Measurements from ENCODE around the gene CYP27A1.
"Not testable (repeated sequence)": the region's sequence is repeated elsewhere in the genome, so short reads cannot be mapped to it uniquely, and the experiment has no call there.

The CYP27A1 gene

GRCh38 chr2:218748741-218749441 lies 33.1 kb upstream of the CYP27A1 start:
- no peak overlapping the region for H3K27ac Mint-ChIP-seq (ENCODE audit: low read depth)
- DNase-seq (ENCODE audit: low spot score in 2 of 2) (no peak), ATAC-seq (replicated peaks; ENCODE audit: extremely low read depth, poor library complexity, severe bottlenecking) (no peak)
- H3K4me3 Mint-ChIP-seq = no peak overlapping the region
- no peaks in the 10 kb centered on the region for H3K4me1 Mint-ChIP-seq
- no peaks in the 10 kb centered on the region for H3K9me3 Mint-ChIP-seq
- no peaks in the 10 kb centered on the region for H3K27me3 Mint-ChIP-seq
- H3K36me3 Mint-ChIP-seq (ENCODE audit: insufficient read depth) = peaks cover 41% of the 10 kb centered on the region

GRCh38 chr2:218754201-218754600 lies 27.7 kb upstream of the CYP27A1 start:
- peaks cover 28% of the 10 kb centered on the region for H3K36me3 Mint-ChIP-seq (ENCODE audit: insufficient read depth)
- no peaks in the 10 kb centered on the region for H3K9me3 Mint-ChIP-seq
- DNase-seq (ENCODE audit: low spot score in 2 of 2) = no peak
- no peak overlapping the region for H3K27ac Mint-ChIP-seq (ENCODE audit: low read depth)
- no peaks in the 10 kb centered on the region for H3K4me1 Mint-ChIP-seq
- ATAC-seq (replicated peaks; ENCODE audit: extremely low read depth, poor library complexity, severe bottlenecking) = no peak
- H3K27me3 Mint-ChIP-seq = no peaks in the 10 kb centered on the region
- H3K4me3 Mint-ChIP-seq = no peak overlapping the region

- Mint-ChIP-seq H3K9me3 (no peaks in the 10 kb centered on the region), H3K4me3 (no peak overlapping the region), H3K27ac (ENCODE audit: low read depth) (no peak overlapping the region), H3K27me3 (no peaks in the 10 kb centered on the region), H3K36me3 (ENCODE audit: insufficient read depth) (peaks cover 26% of the 10 kb centered on the region), H3K4me1 (no peaks in the 10 kb centered on the region)
- no peak for DNase-seq (ENCODE audit: low spot score in 2 of 2)
- no peak for ATAC-seq (replicated peaks; ENCODE audit: extremely low read depth, poor library complexity, severe bottlenecking)
Measured at GRCh38 chr2:218754781-218755180, 27.2 kb upstream of the CYP27A1 start.

- H3K27me3 Mint-ChIP-seq = no peaks in the 10 kb centered on the region
- DNase-seq (ENCODE audit: low spot score in 2 of 2) (no peak), ATAC-seq (replicated peaks; ENCODE audit: extremely low read depth, poor library complexity, severe bottlenecking) (no peak)
- no peaks in the 10 kb centered on the region for H3K4me1 Mint-ChIP-seq
- no peaks in the 10 kb centered on the region for H3K9me3 Mint-ChIP-seq
- H3K27ac Mint-ChIP-seq (ENCODE audit: low read depth) = no peak overlapping the region
- H3K4me3 Mint-ChIP-seq = no peak overlapping the region
- H3K36me3 Mint-ChIP-seq (ENCODE audit: insufficient read depth) = peaks cover 22% of the 10 kb centered on the region
Measured at GRCh38 chr2:218755198-218755566, 26.8 kb upstream of the CYP27A1 start.

GRCh38 chr2:218755567-218756404 lies 26.2 kb upstream of the CYP27A1 start:
- no peak overlapping the region for H3K27ac Mint-ChIP-seq (ENCODE audit: low read depth)
- ATAC-seq (replicated peaks; ENCODE audit: extremely low read depth, poor library complexity, severe bottlenecking) = no peak
- H3K4me1 Mint-ChIP-seq = no peaks in the 10 kb centered on the region

GRCh38 chr2:218756599-218757377 lies 25.2 kb upstream of the CYP27A1 start:
- no peak for DNase-seq (ENCODE audit: low spot score in 2 of 2)
- Mint-ChIP-seq H3K4me1 (no peaks in the 10 kb centered on the region), H3K9me3 (no peaks in the 10 kb centered on the region), H3K27ac (ENCODE audit: low read depth) (no peak overlapping the region), H3K36me3 (ENCODE audit: insufficient read depth) (peaks cover 17% of the 10 kb centered on the region), H3K27me3 (no peaks in the 10 kb centered on the region), H3K4me3 (no peak overlapping the region)
- no peak for ATAC-seq (replicated peaks; ENCODE audit: extremely low read depth, poor library complexity, severe bottlenecking)

More at GRCh38 chr2:218755567-218756404, 26.2 kb upstream of the CYP27A1 start:
- peaks cover 20% of the 10 kb centered on the region for H3K36me3 Mint-ChIP-seq (ENCODE audit: insufficient read depth)
- no peak overlapping the region for H3K4me3 Mint-ChIP-seq
- H3K27me3 Mint-ChIP-seq = no peaks in the 10 kb centered on the region
- no peaks in the 10 kb centered on the region for H3K9me3 Mint-ChIP-seq
- no peak for DNase-seq (ENCODE audit: low spot score in 2 of 2)

GRCh38 chr2:218761795-218762194 lies 20.2 kb upstream of the CYP27A1 start:
- DNase-seq (ENCODE audit: low spot score in 2 of 2) (no peak), ATAC-seq (replicated peaks; ENCODE audit: extremely low read depth, poor library complexity, severe bottlenecking) (no peak)
- no peak overlapping the region for H3K27ac Mint-ChIP-seq (ENCODE audit: low read depth)
- H3K36me3 Mint-ChIP-seq (ENCODE audit: insufficient read depth) = no peaks in the 10 kb centered on the region
- no peaks in the 10 kb centered on the region for H3K9me3 Mint-ChIP-seq
- no peaks in the 10 kb centered on the region for H3K27me3 Mint-ChIP-seq
- no peaks in the 10 kb centered on the region for H3K4me1 Mint-ChIP-seq
- H3K4me3 Mint-ChIP-seq = no peak overlapping the region

- H3K27me3 Mint-ChIP-seq; H3K4me3 Mint-ChIP-seq; H3K36me3 Mint-ChIP-seq (ENCODE audit: insufficient read depth); H3K27ac Mint-ChIP-seq (ENCODE audit: low read depth); ATAC-seq (replicated peaks; ENCODE audit: extremely low read depth, poor library complexity, severe bottlenecking); DNase-seq (ENCODE audit: low spot score in 2 of 2); H3K4me1 Mint-ChIP-seq: not testable (repeated sequence)
- H3K9me3 Mint-ChIP-seq = peaks cover 11% of the 10 kb centered on the region
Measured at GRCh38 chr2:218772759-218773158, 9.2 kb upstream of the CYP27A1 start.

GRCh38 chr2:218773881-218774280 lies 8.1 kb upstream of the CYP27A1 start:
- H3K36me3 Mint-ChIP-seq (ENCODE audit: insufficient read depth) = peaks cover 1% of the 10 kb centered on the region
- DNase-seq (ENCODE audit: low spot score in 2 of 2) (no peak), ATAC-seq (replicated peaks; ENCODE audit: extremely low read depth, poor library complexity, severe bottlenecking) (no peak)
- no peaks in the 10 kb centered on the region for H3K4me1 Mint-ChIP-seq
- H3K9me3 Mint-ChIP-seq = peaks cover 11% of the 10 kb centered on the region
- H3K27ac Mint-ChIP-seq (ENCODE audit: low read depth) = no peak overlapping the region
- no peak overlapping the region for H3K4me3 Mint-ChIP-seq
- H3K27me3 Mint-ChIP-seq = peaks cover 10% of the 10 kb centered on the region

- peaks cover 3% of the 10 kb centered on the region for H3K36me3 Mint-ChIP-seq (ENCODE audit: insufficient read depth)
- peaks cover 32% of the 10 kb centered on the region for H3K27me3 Mint-ChIP-seq
- no peaks in the 10 kb centered on the region for H3K4me1 Mint-ChIP-seq
- H3K4me3 Mint-ChIP-seq = no peak overlapping the region
- DNase-seq (ENCODE audit: low spot score in 2 of 2) (no peak), ATAC-seq (replicated peaks; ENCODE audit: extremely low read depth, poor library complexity, severe bottlenecking) (no peak)
- no peak overlapping the region for H3K27ac Mint-ChIP-seq (ENCODE audit: low read depth)
- H3K9me3 Mint-ChIP-seq = peaks cover 11% of the 10 kb centered on the region
Measured at GRCh38 chr2:218776488-218776887, 5.5 kb upstream of the CYP27A1 start.

GRCh38 chr2:218777276-218777990 lies 4.5 kb upstream of the CYP27A1 start:
- peaks cover 2% of the 10 kb centered on the region for H3K36me3 Mint-ChIP-seq (ENCODE audit: insufficient read depth)
- ATAC-seq (replicated peaks; ENCODE audit: extremely low read depth, poor library complexity, severe bottlenecking) (no peak), DNase-seq (ENCODE audit: low spot score in 2 of 2) (no peak)
- no peak overlapping the region for H3K27ac Mint-ChIP-seq (ENCODE audit: low read depth)
- peaks cover 11% of the 10 kb centered on the region for H3K9me3 Mint-ChIP-seq
- H3K27me3 Mint-ChIP-seq = peaks cover 40% of the 10 kb centered on the region
- no peaks in the 10 kb centered on the region for H3K4me1 Mint-ChIP-seq
- no peak overlapping the region for H3K4me3 Mint-ChIP-seq

GRCh38 chr2:218780046-218780445 lies 1.9 kb upstream of the CYP27A1 start:
- Mint-ChIP-seq H3K36me3 (ENCODE audit: insufficient read depth) (peaks cover 2% of the 10 kb centered on the region), H3K27me3 (peaks cover 57% of the 10 kb centered on the region), H3K27ac (ENCODE audit: low read depth) (no peak overlapping the region), H3K4me1 (no peaks in the 10 kb centered on the region), H3K4me3 (no peak overlapping the region), H3K9me3 (peaks cover 11% of the 10 kb centered on the region)
- DNase-seq (ENCODE audit: low spot score in 2 of 2) = no peak
- no peak for ATAC-seq (replicated peaks; ENCODE audit: extremely low read depth, poor library complexity, severe bottlenecking)
